ENCODE measurements around the gene CYP1B1. TPM values are rescaled to one million over a fixed set of nuclear protein-coding genes. Genes with fewer than 3 reads are reported as not detected.

Gene CYP1B1
- polyA plus RNA-seq, 1 donor: 106 TPM

- no peak for DNase-seq
These were observed 919 bp upstream of the CYP1B1 start for GRCh38 chr2:38076710-38077430.

DNA sequence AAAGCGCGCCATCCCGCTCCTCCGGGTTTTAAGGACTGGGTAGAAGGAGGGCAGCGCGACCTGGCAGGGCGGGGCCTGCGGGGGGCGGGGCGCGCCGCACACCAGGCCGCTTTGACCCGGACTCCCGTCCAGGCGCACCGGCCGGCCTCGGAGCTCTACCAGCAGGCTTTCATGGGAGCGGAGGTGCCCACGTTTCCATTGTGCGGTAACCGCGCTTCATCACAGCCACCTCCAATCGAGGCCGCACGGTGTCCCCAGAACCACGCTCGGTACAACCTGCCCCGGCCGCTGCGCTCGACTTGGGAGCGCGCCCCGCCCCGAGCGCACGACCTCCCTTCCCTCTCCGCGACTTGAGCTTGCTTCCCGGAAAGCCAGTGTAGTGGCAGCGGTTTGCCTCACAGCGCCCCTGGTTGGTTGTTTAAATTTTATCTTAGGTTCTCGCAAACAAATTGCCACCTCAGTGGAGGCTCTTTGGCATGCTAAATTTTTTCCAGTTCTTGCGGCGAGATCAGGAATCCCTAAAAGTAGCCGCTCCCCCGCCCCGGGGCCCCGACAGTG lies 280 bp upstream of the CYP1B1 start:
- peak; percentile 84 for DNase-seq

DNA sequence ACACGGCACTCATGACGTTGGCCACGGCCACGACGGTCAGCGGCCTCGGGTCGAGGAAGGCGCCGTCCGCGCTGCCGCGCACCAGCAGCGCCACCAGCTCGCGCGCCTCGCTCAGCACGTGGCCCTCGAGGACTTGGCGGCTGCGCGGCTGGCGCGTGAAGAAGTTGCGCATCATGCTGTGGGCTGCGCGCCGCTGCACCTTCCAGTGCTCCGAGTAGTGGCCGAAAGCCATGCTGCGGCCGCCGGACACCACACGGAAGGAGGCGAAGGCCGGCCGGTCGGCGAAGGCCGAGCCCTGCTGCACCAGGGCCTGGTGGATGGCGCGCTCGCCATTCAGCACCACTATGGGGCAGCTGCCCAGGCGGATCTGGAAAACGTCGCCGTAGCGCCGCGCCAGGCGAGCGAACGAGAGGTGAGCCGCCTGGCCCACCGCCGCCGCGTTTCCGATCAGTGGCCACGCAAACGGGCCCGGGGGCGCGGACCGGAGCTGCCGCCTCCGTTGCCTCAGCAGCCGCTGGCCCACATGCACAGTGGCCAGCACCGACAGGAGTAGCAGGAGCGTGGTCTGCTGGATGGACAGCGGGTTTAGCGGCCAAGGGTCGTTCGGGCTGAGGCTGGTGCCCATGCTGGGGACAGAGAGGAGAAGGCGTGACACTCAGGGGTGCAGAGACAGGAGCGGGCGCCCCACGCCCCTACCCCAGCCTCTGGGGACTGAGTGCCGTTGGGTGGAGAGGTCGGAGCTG lies 1.0 kb downstream of the CYP1B1 start:
- no peak for DNase-seq

- no peak for DNase-seq
These were observed 1.7 kb downstream of the CYP1B1 start for GRCh38 chr2:38074058-38074763.

DNA sequence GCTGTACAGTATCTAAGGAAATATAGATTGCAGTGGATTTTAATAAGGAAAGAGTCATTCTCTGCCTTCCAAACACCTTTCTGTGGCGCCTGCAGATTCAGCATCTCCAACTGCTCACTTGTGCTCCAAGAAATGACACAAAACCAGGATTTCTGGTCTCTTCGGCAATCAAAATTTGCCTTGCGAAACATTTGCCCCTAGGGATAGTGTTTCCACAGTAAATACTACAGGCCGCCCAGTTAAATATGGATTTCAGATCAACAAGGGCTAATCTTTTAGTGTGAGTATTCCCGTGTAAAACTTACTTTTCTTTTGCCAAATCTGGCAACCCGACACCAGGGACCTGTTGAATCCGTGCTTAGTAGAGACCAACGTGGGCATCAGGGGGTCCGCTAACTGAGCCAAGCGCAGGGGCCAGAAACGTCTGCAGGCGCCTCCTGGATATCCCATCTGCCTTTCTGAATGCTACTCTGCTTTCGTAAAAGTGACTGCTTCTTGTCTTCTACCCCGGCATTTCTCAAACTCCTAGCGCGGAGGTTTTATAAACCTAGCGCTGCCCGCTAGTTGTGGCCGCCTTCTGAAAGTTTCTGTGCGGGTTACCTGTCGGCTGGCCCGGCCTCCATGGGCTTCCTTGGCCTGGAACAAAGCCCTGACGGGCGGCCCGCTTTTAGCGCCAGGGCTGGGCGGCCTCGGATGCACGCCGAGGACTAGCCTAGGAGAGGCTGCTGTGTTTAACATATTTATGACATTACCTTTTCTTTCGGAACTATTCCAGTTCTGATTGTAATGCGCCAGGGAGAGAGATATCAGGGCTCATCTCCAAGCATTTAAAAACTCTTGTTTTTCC lies 2.5 kb downstream of the CYP1B1 start:
- no peak for DNase-seq

- no peak for DNase-seq
These were observed 5.5 kb downstream of the CYP1B1 start for GRCh38 chr2:38070438-38070837.

GRCh38 chr2:38068234-38068633 lies 7.7 kb downstream of the CYP1B1 start:
- no peak for DNase-seq

- DNase-seq: no peak
These were observed 9.4 kb downstream of the CYP1B1 start for GRCh38 chr2:38066421-38067115.

- no peak for DNase-seq
These were observed 10.3 kb downstream of the CYP1B1 start for GRCh38 chr2:38065502-38066135.

GRCh38 chr2:38064801-38065501 lies 11.0 kb downstream of the CYP1B1 start:
- DNase-seq: no peak

GRCh38 chr2:38060236-38061018 lies 15.5 kb downstream of the CYP1B1 start:
- DNase-seq: no peak

- no peak for DNase-seq
These were observed 18.1 kb downstream of the CYP1B1 start for GRCh38 chr2:38057651-38058410.

DNA sequence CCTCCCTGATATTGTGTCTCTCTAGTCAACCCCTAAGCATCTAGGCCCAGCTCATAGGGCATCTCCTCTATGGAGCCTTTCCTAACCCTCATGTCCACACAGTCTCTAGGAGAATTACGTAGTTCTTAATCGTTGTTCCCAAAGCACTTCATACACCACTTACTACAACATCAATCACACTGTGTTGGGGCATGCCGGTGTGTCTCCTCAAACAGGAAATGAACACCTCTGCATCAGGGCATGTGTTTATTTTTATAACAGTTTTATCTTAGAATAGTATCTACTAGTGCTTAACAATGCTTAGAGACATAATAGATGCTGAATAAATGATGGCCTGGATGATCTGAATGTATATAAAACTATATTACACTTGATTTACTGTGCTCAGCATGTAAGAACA lies 19.7 kb downstream of the CYP1B1 start:
- no peak for DNase-seq

- no peak for DNase-seq
These were observed 30.1 kb downstream of the CYP1B1 start for GRCh38 chr2:38045811-38046210.

GRCh38 chr2:38039121-38039910 lies 36.6 kb downstream of the CYP1B1 start:
- DNase-seq: no peak

DNA sequence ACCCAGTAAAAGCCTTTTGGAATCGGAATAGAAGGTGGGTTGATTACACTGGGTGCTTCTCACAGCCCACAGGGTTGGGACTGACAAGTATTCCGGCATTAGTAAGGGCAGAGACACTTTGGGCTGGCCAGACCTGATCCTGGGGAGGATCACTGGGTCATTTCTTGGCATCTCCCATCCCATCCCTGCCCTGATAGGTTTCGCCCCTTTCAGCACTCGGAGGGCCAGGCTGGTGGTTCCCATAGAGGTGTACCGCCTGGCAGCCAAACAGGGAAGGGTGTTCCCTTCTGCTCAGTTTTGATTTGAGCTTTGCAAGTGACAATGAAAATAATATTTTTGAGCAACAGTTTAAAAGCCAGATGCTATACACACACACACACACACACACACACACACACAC lies 37.3 kb downstream of the CYP1B1 start:
- no peak for DNase-seq
